HCT116 (cell line): ENCODE measurements around the gene TRIM59.

ENCODE experiments used
- CEBPB ChIP-seq: IDR thresholded peaks from 2 replicates; pipeline ENCODE4 v1.6.1; 2012; ENCODE audit warnings: low read depth
- CTCF ChIP-seq, 3 experiments: fragments of 200-600 bp in 1 of 3; sonication (generic) in 1 of 3; IDR thresholded peaks in 2 of 3; conservative IDR thresholded peaks in 1 of 3; 2 replicates each; pipeline ENCODE4 v1.5.1; 2012 to 2017; ENCODE audit warnings: low read depth in 2 of 3, low read length in 2 of 3, antibody characterized with exemption in 1 of 3, borderline replicate concordance in 1 of 3, control low read depth in 1 of 3, mild to moderate bottlenecking in 1 of 3, mixed read lengths in 1 of 3, mixed run types in 1 of 3, moderate library complexity in 1 of 3; ENCODE audit not compliant: insufficient read depth in 1 of 3
- EZH2 ChIP-seq: fragments of 200-600 bp; sonication (generic); IDR thresholded peaks from 2 replicates; pipeline ENCODE4 v1.6.1; 2017; ENCODE audit warnings: antibody characterized with exemption, mixed run types
- REST ChIP-seq: IDR thresholded peaks from 2 replicates; pipeline ENCODE4 v1.6.1; 2012; ENCODE audit warnings: low read depth
- SP1 ChIP-seq: IDR thresholded peaks from 2 replicates; pipeline ENCODE4 v1.6.1; 2012; ENCODE audit warnings: low read depth
- ZBTB33 ChIP-seq: IDR thresholded peaks from 2 replicates; pipeline ENCODE4 v1.6.1; 2011; ENCODE audit warnings: mild to moderate bottlenecking, low read length, moderate library complexity; ENCODE audit not compliant: insufficient replicate concordance; ENCODE audit errors: extremely low read depth

GRCh38 chr3:160475884-160476283, 26.3 kb upstream of the TRIM59 start:
- TF ChIP-seq REST (no peak), SP1 (no peak), ZBTB33 (no peak), CTCF (IDR thresholded peaks at IDR 0.05 in 2 of 3, conservative IDR thresholded peaks at IDR 0.05 in 1 of 3; ENCODE audit: borderline replicate concordance in 1 of 3, insufficient read depth in 1 of 3, low read depth in 2 of 3, low read length in 2 of 3) (no peak), CEBPB (no peak), EZH2 (no peak)
